ENCODE data around the gene VPS54. TPM values are rescaled to one million over a fixed set of nuclear protein-coding genes. Genes with fewer than 3 reads are reported as not detected.

Gene VPS54
- total RNA-seq, 2 experiments from 2014 or later, result 13.4 to 14.3 TPM

- Mint-ChIP-seq H3K27ac (no peak overlapping the region), H3K36me3 (ENCODE audit: low read depth) (peaks cover 64% of the 10 kb centered on the region), H3K4me1 (ENCODE audit: low read depth) (peaks cover 41% of the 10 kb centered on the region), H3K27me3 (ENCODE audit: low read depth) (no peaks in the 10 kb centered on the region), H3K4me3 (no peak overlapping the region), H3K9me3 (ENCODE audit: insufficient read depth) (no peaks in the 10 kb centered on the region)
- no peak for ATAC-seq
- CTCF ChIA-PET, result interaction anchor here (1.2 to 6.5 kb wide), 4 partner anchors 14 to 170 kb away, joined by 3 to 33 read pairs (median 32); partner anchors contain the start of gene UGP2
- POLR2A ChIA-PET, result interaction anchor here (0.6 kb wide), 1 partner anchor 22 kb away, joined by 3 read pairs; the partner anchor contains the start of gene UGP2
- DNase-seq, result no peak
Measured at GRCh38 chr2:63862806-63863205, 156.4 kb downstream of the VPS54 start.

- peaks cover 73% of the 10 kb centered on the region for H3K36me3 Mint-ChIP-seq (ENCODE audit: low read depth)
- H3K27ac Mint-ChIP-seq, result peak overlapping the region; percentile 5
- H3K4me3 Mint-ChIP-seq, result no peak overlapping the region
- peak; percentile 43 for ATAC-seq
- H3K27me3 Mint-ChIP-seq (ENCODE audit: low read depth), result no peaks in the 10 kb centered on the region
- CTCF ChIA-PET, result interaction anchor here (0.7 to 3.6 kb wide), 30 partner anchors 9 to 1074 kb away, joined by 3 to 61 read pairs (median 4); partner anchors contain the start of genes MDH1, UGP2 and WDPCP
- H3K4me1 Mint-ChIP-seq (ENCODE audit: low read depth), result peaks cover 50% of the 10 kb centered on the region
- DNase-seq, result peak; percentile 72
- H3K9me3 Mint-ChIP-seq (ENCODE audit: insufficient read depth), result no peaks in the 10 kb centered on the region
- POLR2A ChIA-PET, result interaction anchor here (13.2 kb wide), 1 partner anchor 18 kb away, joined by 315 read pairs; the partner anchor contains the start of gene UGP2
Measured at GRCh38 chr2:63861220-63861822, 157.9 kb downstream of the VPS54 start.

DNA sequence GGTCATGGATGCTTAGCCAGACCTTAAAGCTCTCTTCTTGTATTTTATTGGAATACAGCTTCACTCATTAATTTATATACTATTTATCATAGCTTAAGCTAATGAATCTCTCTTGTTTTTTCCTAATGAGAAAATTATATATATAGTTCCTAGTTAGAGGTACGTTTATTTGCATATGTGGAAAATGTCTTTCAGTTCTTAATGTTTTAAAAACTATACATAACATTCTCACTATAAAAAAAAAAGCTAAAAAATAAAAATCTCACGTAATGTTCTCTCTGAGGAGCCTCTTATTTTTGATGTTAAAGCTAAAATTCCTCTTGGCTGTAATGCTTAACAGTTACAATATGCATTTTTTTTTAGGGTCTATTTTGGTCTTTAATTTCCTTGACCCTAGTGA lies 160.9 kb downstream of the VPS54 start:
- POLR2A ChIA-PET, result interaction anchor here (0.6 to 13.2 kb wide), 2 partner anchors 15 to 270 kb away, joined by 3 to 315 read pairs; partner anchors contain the start of genes UGP2 and WDPCP
- H3K27ac Mint-ChIP-seq, result no peak overlapping the region
- H3K36me3 Mint-ChIP-seq (ENCODE audit: low read depth), result peaks cover 72% of the 10 kb centered on the region
- H3K4me3 Mint-ChIP-seq, result no peak overlapping the region
- CTCF ChIA-PET, result interaction anchor here (1.1 to 8.5 kb wide), 3 partner anchors 10 to 160 kb away, joined by 5 to 95 read pairs (median 12); partner anchors contain the start of gene UGP2
- no peaks in the 10 kb centered on the region for H3K9me3 Mint-ChIP-seq (ENCODE audit: insufficient read depth)
- DNase-seq (no peak), ATAC-seq (no peak)
- H3K4me1 Mint-ChIP-seq (ENCODE audit: low read depth), result peaks cover 63% of the 10 kb centered on the region
- no peaks in the 10 kb centered on the region for H3K27me3 Mint-ChIP-seq (ENCODE audit: low read depth)

DNA sequence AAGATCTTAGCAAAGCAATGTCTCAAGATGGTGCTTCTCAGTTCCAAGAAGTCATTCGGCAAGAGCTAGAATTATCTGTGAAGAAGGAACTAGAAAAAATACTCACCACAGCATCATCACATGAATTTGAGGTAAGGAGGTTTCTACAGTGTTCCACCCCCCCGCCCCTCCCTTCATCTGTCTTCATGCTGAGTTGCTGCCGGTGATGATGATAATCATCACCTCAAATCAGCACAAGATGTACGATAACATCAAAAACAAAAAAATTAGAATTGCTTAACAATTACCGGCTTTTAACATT lies 163.0 kb downstream of the VPS54 start:
- DNase-seq (peak; percentile 79), ATAC-seq (peak; percentile 89)
- CTCF ChIA-PET, result interaction anchor here (1.5 to 8.5 kb wide), 4 partner anchors 10 to 475 kb away, joined by 4 to 95 read pairs (median 5); partner anchors contain the start of gene UGP2
- peaks cover 74% of the 10 kb centered on the region for H3K4me1 Mint-ChIP-seq (ENCODE audit: low read depth)
- H3K27ac Mint-ChIP-seq, result peak overlapping the region; percentile 96
- H3K27me3 Mint-ChIP-seq (ENCODE audit: low read depth), result no peaks in the 10 kb centered on the region
- POLR2A ChIA-PET, result interaction anchor here (2.4 to 13.2 kb wide), 3 partner anchors 10 to 268 kb away, joined by 9 to 315 read pairs (median 17); partner anchors contain the start of genes MDH1, UGP2 and WDPCP
- peak overlapping the region; percentile 72 for H3K4me3 Mint-ChIP-seq
- peaks cover 77% of the 10 kb centered on the region for H3K36me3 Mint-ChIP-seq (ENCODE audit: low read depth)
- no peaks in the 10 kb centered on the region for H3K9me3 Mint-ChIP-seq (ENCODE audit: insufficient read depth)

DNA sequence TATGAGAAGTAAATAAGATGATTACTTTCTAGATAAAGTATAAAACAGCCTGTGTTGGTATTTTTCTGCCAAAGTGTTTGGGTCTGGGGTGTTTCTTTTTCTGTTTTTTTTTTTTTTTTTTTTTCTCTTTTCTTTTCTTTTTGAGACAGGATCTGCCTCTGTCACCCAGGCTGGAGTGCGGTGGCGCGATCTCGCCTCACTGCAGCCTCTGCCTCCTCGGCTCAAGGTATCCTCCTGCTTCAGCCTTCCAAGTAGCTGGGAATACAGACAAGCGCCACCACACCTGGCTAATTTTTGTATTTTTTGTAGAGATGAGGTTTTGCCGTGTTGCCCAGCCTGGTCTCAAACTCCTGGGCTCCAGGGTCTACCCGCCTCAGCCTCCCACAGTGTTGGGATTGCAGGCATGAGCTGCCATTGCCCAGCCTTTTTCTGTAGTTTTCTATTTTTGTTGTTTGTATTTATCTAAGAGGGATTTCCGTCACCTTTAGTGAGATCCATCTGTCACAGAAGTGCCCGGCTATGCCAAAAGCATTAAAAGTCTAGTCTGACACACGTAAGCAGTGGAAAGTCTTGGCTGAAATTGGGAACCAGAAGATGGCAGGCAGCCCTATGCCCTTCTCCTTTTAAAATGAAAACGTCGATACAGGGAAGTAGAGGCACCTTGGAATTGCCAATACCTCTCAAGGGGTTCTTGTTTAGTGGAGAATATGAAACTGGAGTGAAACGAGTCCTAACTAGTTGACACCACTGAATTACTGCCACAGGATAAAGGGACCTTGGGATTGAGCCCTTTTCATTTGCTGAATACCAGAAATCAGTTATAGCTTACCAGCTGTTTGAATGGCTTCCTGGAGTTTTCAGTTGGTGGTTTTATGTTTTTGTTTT lies 163.6 kb downstream of the VPS54 start:
- H3K9me3 Mint-ChIP-seq (ENCODE audit: insufficient read depth), result no peaks in the 10 kb centered on the region
- peak overlapping the region; percentile 96 for H3K27ac Mint-ChIP-seq
- no peak for ATAC-seq
- H3K36me3 Mint-ChIP-seq (ENCODE audit: low read depth), result peaks cover 76% of the 10 kb centered on the region
- peaks cover 74% of the 10 kb centered on the region for H3K4me1 Mint-ChIP-seq (ENCODE audit: low read depth)
- H3K4me3 Mint-ChIP-seq, result peak overlapping the region; percentile 72
- DNase-seq, result no peak
- CTCF ChIA-PET, result interaction anchor here (0.9 to 8.5 kb wide), 6 partner anchors 9 to 475 kb away, joined by 4 to 95 read pairs (median 4); partner anchors contain the start of gene UGP2
- POLR2A ChIA-PET, result interaction anchor here (1.0 to 13.2 kb wide), 4 partner anchors 10 to 267 kb away, joined by 3 to 315 read pairs (median 13); partner anchors contain the start of genes MDH1, UGP2 and WDPCP
- H3K27me3 Mint-ChIP-seq (ENCODE audit: low read depth), result no peaks in the 10 kb centered on the region

GRCh38 chr2:63853527-63854310 lies 165.5 kb downstream of the VPS54 start:
- CTCF ChIA-PET, result interaction anchor here (1.9 to 8.5 kb wide), 2 partner anchors 8 to 11 kb away, joined by 11 to 95 read pairs; partner anchors contain the start of gene UGP2
- no peak for DNase-seq
- Mint-ChIP-seq H3K9me3 (ENCODE audit: insufficient read depth) (no peaks in the 10 kb centered on the region), H3K4me3 (no peak overlapping the region), H3K36me3 (ENCODE audit: low read depth) (peaks cover 74% of the 10 kb centered on the region), H3K27me3 (ENCODE audit: low read depth) (no peaks in the 10 kb centered on the region), H3K4me1 (ENCODE audit: low read depth) (peaks cover 83% of the 10 kb centered on the region), H3K27ac (peak overlapping the region; percentile 89)
- no peak for ATAC-seq
- POLR2A ChIA-PET, result interaction anchor here (1.2 to 13.2 kb wide), 2 partner anchors 11 to 24 kb away, joined by 3 to 315 read pairs; partner anchors contain the start of gene UGP2

GRCh38 chr2:63851691-63852311 lies 167.4 kb downstream of the VPS54 start:
- CTCF ChIA-PET, result interaction anchor here (1.9 to 8.5 kb wide), 2 partner anchors 9 to 10 kb away, joined by 11 to 95 read pairs; partner anchors contain the start of gene UGP2
- peaks cover 79% of the 10 kb centered on the region for H3K36me3 Mint-ChIP-seq (ENCODE audit: low read depth)
- H3K9me3 Mint-ChIP-seq (ENCODE audit: insufficient read depth), result peaks cover 7% of the 10 kb centered on the region
- ATAC-seq, result no peak
- no peak for DNase-seq
- POLR2A ChIA-PET, result interaction anchor here (1.9 to 13.2 kb wide), 2 partner anchors 9 to 263 kb away, joined by 6 to 315 read pairs; partner anchors contain the start of genes MDH1, UGP2 and WDPCP
- no peak overlapping the region for H3K4me3 Mint-ChIP-seq
- H3K27ac Mint-ChIP-seq, result no peak overlapping the region
- peaks cover 79% of the 10 kb centered on the region for H3K4me1 Mint-ChIP-seq (ENCODE audit: low read depth)
- H3K27me3 Mint-ChIP-seq (ENCODE audit: low read depth), result no peaks in the 10 kb centered on the region

DNA sequence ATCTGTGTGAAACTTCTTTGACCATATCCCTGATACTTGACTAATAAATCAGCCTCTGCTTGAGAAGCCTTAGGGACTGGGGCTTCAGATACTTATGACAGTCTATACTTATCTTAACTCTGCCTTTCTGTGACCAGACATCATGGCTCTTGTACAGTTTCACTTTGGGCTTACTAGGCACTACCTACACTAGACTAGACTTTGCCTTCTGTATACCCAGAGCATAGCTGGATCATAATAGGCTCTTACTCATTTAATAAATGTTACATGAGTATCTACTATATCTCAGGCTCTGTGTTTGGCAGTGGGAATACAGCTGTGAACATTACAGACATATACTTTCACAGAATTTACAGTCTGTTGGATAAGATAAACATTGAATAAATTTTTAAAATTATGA lies 168.6 kb downstream of the VPS54 start:
- ChIA-PET POLR2A (interaction anchor here (13.2 kb wide), 1 partner anchor 7 kb away, joined by 315 read pairs; the partner anchor contains the start of gene UGP2), CTCF (interaction anchor here (1.9 to 8.5 kb wide), 2 partner anchors 8 to 10 kb away, joined by 9 to 95 read pairs; partner anchors contain the start of gene UGP2)
- ATAC-seq (peak; percentile 61), DNase-seq (no peak)
- Mint-ChIP-seq H3K27ac (no peak overlapping the region), H3K9me3 (ENCODE audit: insufficient read depth) (peaks cover 16% of the 10 kb centered on the region), H3K27me3 (ENCODE audit: low read depth) (no peaks in the 10 kb centered on the region), H3K36me3 (ENCODE audit: low read depth) (peaks cover 76% of the 10 kb centered on the region), H3K4me3 (no peak overlapping the region), H3K4me1 (ENCODE audit: low read depth) (peaks cover 77% of the 10 kb centered on the region)

DNA sequence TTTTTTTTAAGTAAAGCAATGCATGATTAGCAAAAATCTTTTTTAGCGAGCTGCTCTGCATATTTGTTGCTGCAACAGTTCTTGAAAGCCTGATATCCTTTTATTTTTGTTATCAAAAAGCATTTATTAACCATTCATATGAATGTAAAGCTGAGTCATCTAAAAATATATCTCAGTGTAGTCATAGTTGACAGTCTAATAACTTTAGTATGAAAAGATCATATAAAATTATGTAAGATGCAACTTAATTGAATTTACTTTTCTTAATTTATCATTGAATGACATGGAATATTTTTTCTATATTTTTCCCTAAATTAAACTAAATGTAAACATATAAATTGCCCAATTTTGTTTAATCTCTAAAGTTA lies 169.0 kb downstream of the VPS54 start:
- ATAC-seq (no peak), DNase-seq (no peak)
- Mint-ChIP-seq H3K9me3 (ENCODE audit: insufficient read depth) (peaks cover 16% of the 10 kb centered on the region), H3K4me1 (ENCODE audit: low read depth) (peaks cover 78% of the 10 kb centered on the region), H3K4me3 (no peak overlapping the region), H3K27ac (no peak overlapping the region), H3K27me3 (ENCODE audit: low read depth) (no peaks in the 10 kb centered on the region), H3K36me3 (ENCODE audit: low read depth) (peaks cover 79% of the 10 kb centered on the region)
- CTCF ChIA-PET, result interaction anchor here (1.2 to 8.5 kb wide), 3 partner anchors 8 to 11 kb away, joined by 3 to 95 read pairs (median 9); partner anchors contain the start of gene UGP2
- POLR2A ChIA-PET, result interaction anchor here (0.6 to 13.2 kb wide), 2 partner anchors 7 to 348 kb away, joined by 3 to 315 read pairs; partner anchors contain the start of gene UGP2

All from activated CD8-positive, alpha-beta T cell treated with anti-CD3 and anti-CD28 coated beads, Interleukin-2, amount 10 ng/mL, durations not matched to agents 7 days and 5 days (primary cell).